Measurements from ENCODE around the gene ICA1L.

ICA1L gene

DNA sequence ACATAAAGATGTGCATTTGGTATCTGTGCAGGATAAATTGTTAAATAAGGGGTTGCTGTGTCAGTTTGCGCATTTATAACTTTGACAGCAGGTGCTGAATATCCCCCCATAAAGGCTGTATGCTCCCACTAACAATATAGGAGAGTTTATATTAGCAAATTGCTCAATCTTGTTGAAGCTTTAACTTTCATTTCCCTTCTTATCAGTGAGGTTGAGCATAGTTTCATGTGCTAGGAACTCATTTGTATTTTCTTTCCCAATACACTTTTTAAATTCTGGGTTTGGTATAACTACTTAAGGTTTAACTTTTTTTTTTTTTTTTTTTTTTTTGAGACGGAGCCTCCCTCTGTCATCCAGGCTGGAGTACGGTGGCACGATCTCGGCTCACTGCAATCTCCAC lies 147.8 kb downstream of the ICA1L start:
- DNase-seq, result no peak

Data from activated CD8-positive, alpha-beta memory T cell treated with anti-CD3 and anti-CD28 coated beads, Interleukin-2, amount 50 U/mL, for 4 hours (primary cell).